H1 (cell line): Measurements from ENCODE around the gene CDKN1B.

Experiments
- CHD2 ChIP-seq: IDR thresholded peaks from 2 replicates; pipeline ENCODE4 v1.6.1; 2012; ENCODE audit warnings: low read length, improper control_type of control experiment
- CREB1 ChIP-seq: IDR thresholded peaks from 2 replicates; pipeline ENCODE4 v1.6.1; 2012; ENCODE audit warnings: inconsistent platforms
- EZH2 ChIP-seq: fragments of 200-600 bp; sonication (generic); IDR thresholded peaks from 2 replicates; pipeline ENCODE4 v1.7.1; 2012; ENCODE audit warnings: low read depth, mild to moderate bottlenecking, moderate library complexity, low read length, inconsistent platforms; ENCODE audit not compliant: severe bottlenecking
- HDAC2 ChIP-seq, 2 experiments: fragments of 300-600 bp in 1 of 2; sonication (generic) in 1 of 2; IDR thresholded peaks; 2 replicates each; pipeline ENCODE4 v1.6.1; 2011 to 2012; ENCODE audit warnings: low read depth in 2 of 2, low read length in 2 of 2, mild to moderate bottlenecking in 2 of 2, moderate library complexity in 2 of 2, borderline replicate concordance in 1 of 2, inconsistent platforms in 1 of 2

DNA sequence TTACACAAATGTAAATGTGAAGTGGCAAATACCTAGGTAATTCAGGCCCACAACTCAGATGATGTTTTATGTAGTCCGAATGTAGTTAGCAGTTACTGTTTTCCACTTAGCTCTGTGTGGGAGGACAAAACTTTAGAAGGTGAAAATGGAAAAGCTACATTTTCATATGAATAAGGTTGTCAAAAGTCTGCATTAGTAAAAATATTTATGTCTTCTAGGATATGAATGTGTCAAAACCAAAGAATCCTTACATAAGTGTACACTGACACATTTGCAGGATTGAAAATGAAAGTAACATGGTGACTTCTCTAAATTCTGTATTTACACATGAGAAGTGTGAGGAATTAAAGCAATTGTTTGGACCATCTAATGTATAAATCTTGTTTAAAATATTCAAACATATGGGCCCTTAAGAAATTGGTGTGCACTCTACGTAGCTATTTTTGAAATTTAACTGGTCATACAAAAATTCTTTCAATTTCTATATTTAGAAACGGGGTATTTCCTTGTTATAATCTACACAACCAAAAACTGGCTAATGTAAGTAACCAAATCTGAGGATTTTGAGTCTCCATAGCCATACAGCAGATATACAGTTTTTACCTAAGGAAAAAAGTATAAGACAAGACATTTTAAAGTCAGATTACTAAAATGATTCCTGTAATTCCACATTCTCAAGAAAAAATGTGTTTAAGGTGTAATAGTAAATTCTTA, 5.4 kb downstream of the CDKN1B start:
- TF ChIP-seq CREB1 (no peak), CHD2 (no peak), HDAC2 (IDR thresholded peaks at IDR 0.05; ENCODE audit: borderline replicate concordance in 1 of 2, low read depth in 2 of 2, low read length in 2 of 2) (no peak), EZH2 (no peak)
